Testis (tissue), 2 donors: Measurements from ENCODE around the gene ATP7B.

ENCODE experiments used
- POLR2A ChIP-seq: fragments of 450-650 bp; IDR thresholded peaks from one replicate; pipeline ENCODE4 v1.6.1; 2017; ENCODE audit warnings: antibody characterized with exemption, mild to moderate bottlenecking, moderate library complexity
- TF ChIP-seq, protein P1 (sequence below), 3 experiments: fragments of 450-650 bp in 2 of 3; fragments of 200-600 bp in 1 of 3; sonication (generic) in 1 of 3; IDR thresholded peaks; one replicate each; pipeline ENCODE4 v1.5.1; 2016 to 2019; ENCODE audit warnings: antibody characterized with exemption in 3 of 3, mild to moderate bottlenecking in 2 of 3, moderate library complexity in 1 of 3

DNA sequence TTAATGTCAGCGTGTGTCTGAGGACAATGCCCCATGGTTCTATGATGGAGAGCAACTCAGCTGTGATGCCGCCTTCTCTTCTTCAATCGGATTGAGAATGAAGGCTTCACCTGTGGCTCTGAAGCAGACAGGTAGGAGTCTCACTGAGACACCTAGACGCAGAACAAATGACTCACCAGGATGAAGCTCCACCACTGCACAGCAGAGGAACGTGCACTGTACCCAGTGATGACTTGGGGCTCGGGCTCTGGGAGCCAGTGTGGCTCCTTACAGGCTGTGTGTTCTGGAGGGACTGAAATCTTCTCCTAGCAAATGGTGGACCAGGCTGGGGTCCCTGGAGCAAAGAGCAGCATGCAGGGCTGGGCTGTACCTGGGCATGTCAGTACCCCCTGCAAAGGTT is 105.5 kb downstream of the ATP7B start:
- TF ChIP-seq, protein P1, sequence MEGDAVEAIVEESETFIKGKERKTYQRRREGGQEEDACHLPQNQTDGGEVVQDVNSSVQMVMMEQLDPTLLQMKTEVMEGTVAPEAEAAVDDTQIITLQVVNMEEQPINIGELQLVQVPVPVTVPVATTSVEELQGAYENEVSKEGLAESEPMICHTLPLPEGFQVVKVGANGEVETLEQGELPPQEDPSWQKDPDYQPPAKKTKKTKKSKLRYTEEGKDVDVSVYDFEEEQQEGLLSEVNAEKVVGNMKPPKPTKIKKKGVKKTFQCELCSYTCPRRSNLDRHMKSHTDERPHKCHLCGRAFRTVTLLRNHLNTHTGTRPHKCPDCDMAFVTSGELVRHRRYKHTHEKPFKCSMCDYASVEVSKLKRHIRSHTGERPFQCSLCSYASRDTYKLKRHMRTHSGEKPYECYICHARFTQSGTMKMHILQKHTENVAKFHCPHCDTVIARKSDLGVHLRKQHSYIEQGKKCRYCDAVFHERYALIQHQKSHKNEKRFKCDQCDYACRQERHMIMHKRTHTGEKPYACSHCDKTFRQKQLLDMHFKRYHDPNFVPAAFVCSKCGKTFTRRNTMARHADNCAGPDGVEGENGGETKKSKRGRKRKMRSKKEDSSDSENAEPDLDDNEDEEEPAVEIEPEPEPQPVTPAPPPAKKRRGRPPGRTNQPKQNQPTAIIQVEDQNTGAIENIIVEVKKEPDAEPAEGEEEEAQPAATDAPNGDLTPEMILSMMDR (IDR thresholded peaks at IDR 0.05), result no peak
- no peak for TF ChIP-seq POLR2A
